ENCODE measurements around the gene COPA.

Gene COPA

DNA sequence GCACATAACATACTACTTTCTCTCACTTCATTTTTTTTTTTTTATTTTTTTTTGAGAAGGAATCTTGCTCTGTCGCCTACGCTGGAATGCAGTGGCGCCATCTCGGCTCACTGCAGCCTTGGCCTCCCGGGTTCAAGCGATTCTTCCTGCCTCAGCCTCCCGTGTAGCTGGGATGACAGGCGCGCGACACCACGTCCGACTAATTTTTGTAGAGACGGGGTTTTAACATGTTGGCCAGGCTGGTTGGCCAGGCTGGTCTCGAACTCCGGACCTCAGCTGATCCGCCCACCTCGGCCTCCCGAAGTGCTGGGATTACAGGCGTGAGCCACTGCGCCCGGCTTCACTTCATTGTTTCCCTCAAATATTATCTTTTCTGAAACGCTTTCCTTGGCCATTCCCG, 57.5 kb downstream of the COPA start:
- no peak overlapping the region for H3K4me3 ChIP-seq (ENCODE audit: low read length)
- no peak for TF ChIP-seq ZNF274 (IDR thresholded peaks at IDR 0.05; ENCODE audit: low read depth, low read length)

DNA sequence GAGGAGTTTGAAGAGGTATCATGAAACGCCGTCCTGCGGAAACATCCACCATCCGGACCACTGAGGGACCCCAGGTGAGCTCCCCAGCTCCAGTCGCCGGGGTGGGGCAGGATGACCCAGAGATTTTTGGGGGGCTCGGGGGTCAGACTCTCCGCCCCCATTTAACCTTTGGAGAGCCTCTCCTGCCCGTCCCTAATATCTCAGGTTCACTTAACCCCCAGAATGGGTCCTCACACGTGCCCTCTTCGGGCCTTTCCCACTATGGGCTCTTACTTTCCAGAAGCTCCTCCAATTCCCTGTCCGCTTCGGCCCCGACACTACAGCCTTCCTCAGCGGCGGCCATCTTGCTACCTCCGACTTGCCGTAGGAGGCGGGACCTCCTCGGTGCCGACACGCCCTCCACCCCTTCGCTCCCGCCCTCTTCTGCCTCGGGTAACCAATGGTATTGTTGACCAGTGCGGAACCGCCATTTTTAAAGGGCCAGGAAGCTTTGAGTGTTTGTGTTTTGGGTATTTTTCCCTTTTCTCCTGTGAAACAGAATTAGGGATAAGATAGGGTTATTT, 58.2 kb downstream of the COPA start, which contains the start of gene PEX19:
Gene PEX19 (minus strand): TSS at position 352 of the 563 bp plus-strand sequence. CDS start 9 bp downstream, at position 343.
- TF ChIP-seq ZNF274 (IDR thresholded peaks at IDR 0.05; ENCODE audit: low read depth, low read length) = no peak
- H3K4me3 ChIP-seq (ENCODE audit: low read length) = peak within 1 kb of the TSS; percentile 85

DNA sequence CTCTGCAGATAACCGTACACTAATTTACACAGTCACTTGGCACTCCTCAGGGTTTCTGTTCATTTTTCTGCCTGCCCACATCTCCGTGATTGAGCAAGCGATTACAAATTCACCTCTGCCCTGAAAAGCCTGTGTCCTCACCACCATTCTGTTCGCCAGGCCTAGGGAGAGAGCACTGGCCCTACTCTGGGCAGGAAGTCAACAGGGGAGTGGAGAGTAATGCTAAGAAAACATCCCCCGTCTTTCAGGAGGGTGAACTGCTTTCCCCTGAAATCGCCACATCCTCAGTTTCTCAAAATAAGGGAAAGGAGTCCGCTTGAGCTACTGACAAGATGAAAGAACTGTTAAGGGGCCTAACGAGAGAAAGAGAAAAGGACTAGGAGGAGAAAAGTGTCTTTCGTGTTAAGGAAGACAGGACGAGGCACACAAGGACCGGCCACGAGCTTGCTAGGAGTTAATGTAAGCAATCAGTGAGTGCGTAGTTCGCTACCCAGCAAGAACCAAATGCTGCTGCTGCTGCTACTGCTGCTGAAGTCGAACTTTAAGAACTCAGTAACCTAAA, 58.7 kb downstream of the COPA start:
- TF ChIP-seq ZNF274 (IDR thresholded peaks at IDR 0.05; ENCODE audit: low read depth, low read length) = no peak
- H3K4me3 ChIP-seq (ENCODE audit: low read length) = peak overlapping the region; percentile 85

DNA sequence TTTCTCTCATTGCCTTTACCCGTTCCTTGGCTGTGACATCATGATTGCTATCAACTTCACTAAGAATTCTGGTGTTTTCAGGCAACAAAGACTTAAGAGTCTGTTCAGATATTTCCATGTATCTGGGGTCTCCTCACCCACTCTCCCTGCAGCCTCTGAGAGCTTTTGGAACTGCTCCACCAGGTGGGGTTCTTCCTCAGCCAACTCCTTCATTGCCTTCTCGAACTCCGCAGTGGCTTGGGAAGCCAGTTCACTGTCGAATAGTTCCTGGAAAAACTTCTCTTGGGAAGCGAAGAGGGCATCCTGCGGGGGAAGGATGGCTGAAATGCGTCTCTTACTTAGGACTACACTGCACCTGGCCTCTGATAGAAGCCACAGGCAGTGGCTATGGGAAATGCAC, 60.2 kb downstream of the COPA start:
- no peak for TF ChIP-seq ZNF274 (IDR thresholded peaks at IDR 0.05; ENCODE audit: low read depth, low read length)
- H3K4me3 ChIP-seq (ENCODE audit: low read length) = no peak overlapping the region

DNA sequence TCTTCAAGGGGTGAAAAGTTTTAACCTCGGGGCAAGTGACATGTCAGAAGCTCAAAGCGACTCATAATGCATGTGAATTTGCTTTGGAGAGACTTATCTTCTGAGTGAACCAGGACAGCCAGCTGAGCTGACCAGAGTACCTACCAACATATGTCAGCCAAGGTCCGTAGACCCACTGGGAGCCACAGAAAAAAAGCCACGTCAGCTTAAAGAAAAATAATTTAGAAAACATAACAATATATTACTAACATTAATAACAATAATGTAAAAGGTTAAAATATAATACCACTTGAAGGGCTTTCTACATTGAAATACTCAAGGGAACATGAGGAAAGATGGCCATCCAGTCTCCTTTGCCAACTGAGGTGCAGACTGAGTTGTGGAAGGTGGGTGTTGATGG, 65.1 kb downstream of the COPA start:
- no peak overlapping the region for H3K4me3 ChIP-seq (ENCODE audit: low read length)
- TF ChIP-seq ZNF274 (IDR thresholded peaks at IDR 0.05; ENCODE audit: low read depth, low read length) = no peak

DNA sequence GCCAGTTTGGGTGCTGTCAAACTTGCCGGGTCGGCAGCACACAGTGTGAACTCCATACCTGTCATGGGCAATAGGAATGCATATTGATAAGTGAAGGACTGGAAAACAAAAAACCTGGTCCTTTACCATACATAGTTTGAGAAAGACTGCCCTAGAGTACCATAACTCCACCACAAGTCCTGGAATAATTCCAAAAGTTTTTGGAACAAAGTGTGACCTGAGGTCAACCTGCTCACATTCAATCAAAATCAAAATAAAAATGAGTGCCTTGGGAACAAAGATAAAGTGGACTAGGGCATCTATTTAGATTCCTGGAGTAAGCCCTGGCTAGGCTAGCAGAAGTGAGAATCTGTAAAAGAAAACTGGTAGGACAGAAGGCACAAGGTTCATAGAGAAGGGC, 65.7 kb downstream of the COPA start:
- no peak for TF ChIP-seq ZNF274 (IDR thresholded peaks at IDR 0.05; ENCODE audit: low read depth, low read length)

DNA sequence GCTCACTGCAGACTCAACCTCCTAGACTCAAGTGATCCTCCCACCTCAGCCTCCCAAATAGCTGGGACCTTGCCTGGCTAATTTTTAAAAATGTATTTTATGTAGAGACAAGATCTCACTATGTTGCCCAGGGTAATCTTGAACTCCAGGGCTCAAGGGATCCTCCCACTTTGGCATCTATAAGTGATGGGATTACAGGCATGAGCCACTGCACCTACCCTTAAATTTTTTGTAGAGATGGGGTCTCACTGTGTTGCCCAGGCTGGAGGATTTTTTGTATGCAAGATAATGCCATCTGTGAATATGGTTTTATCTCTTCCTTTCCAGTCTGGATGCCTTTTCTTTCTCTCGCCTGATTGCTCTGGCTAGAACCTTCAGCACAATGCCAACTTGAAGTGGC, 72.0 kb downstream of the COPA start:
- TF ChIP-seq ZNF274 (IDR thresholded peaks at IDR 0.05; ENCODE audit: low read depth, low read length) = no peak
- no peak overlapping the region for H3K4me3 ChIP-seq (ENCODE audit: low read length)

More for the DNA sequence above, 65.7 kb downstream of the COPA start:
- no peak overlapping the region for H3K4me3 ChIP-seq (ENCODE audit: low read length)

DNA sequence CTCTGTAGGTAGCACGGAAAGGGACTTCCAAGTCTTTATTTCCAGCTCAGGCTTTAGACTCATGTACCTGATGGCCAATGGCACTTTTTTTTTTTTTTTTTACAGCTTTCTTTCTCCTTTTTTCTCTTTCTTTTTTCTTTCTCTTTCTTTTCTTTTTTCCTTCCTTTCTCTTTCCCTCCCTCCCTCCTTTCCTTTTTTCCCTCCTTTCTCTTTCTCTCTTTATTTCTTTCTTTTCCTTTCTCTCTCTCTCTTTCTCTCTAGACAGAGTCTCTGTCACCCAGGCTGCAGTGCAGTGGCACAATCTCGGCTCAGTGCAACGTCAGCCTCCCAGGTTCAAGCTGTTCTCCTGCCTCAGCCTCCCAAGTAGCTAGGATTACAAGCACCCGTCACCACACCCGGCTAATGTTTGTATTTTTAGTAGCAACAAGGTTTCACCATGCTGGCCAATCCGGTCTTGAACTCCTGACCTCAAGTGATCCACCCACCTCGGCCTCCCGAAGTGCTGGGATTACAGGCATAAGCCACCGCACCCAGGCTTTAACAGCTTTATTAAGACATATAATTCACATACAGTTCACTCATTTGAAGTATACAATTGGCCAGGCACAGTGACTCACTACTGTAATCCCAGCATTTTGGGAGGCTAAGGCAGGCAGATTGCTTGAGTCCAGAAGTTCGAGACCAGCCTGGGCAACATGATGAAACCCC, 75.6 kb downstream of the COPA start:
- no peak for TF ChIP-seq ZNF274 (IDR thresholded peaks at IDR 0.05; ENCODE audit: low read depth, low read length)
- no peak overlapping the region for H3K4me3 ChIP-seq (ENCODE audit: low read length)

DNA sequence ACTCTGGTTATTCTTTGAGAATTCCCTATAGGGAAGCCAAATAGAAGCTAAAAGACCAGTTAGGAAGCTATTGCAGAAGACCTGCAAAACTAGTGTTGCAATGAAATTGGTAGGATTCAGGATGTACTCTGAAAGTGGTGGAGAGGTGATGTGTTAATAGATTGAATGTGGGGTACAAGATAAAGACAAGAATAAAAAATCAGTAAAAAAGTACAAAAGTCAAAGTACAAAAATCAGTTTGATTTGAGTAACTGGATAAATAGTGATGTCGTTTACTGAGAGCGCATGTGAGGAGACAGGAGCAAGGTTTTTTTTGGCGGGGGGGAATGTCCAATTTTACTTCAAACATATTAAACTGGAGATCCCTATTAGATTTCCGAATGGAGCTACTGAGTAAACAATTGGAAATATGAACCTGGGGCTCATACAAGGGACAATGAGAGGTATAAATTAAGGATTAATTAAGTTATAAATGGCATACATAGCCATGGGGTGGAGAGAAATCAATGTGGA, 78.2 kb downstream of the COPA start:
- H3K4me3 ChIP-seq (ENCODE audit: low read length) = no peak overlapping the region
- no peak for TF ChIP-seq ZNF274 (IDR thresholded peaks at IDR 0.05; ENCODE audit: low read depth, low read length)

DNA sequence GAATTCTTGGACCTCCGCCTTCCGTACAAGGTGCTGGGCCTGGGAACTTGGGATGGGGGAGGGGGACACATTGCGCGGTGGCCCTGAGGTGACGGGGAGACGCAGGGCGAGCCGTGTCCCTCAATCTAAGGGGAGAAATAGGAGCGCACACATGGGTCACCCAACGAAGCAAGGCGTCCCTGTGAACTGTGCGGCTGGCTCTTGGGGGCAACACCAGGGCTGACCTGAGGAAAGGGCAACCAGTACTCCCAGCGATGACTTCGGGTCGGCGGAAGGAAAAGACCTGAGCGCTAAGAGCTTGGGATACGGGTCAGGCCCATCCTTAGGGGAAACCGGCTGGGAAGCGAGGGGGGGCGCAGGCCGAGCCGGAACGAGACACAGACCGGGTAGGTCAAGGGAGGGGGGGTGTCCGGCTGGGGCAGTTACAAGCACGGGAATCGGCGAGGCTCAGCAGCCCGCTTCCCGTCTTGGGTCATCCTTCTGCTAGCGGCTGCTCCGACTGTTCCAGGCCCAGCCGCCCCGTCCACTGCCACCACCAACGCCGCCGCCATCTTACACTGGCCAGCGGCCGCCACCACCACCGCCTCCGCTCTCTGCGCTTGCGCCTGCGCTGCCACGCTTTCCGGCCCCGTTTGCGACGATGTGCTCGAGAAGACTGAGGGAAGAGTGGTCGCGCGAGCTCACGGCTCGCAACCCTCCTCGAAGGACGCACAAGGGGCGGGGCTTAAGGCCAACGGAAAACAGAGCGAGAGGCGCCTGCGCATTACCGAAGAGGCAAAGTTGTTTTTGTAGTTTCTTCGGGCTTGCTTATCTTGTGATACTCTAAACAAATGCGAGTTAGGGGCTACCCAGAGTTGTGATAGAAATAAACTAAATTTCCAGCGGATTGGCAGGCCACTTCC, 80.9 kb downstream of the COPA start, which contains the start of gene DCAF8:
Gene DCAF8 (minus strand): TSS at position 657 of the 902 bp plus-strand sequence. CDS start 18,541 bp downstream, outside the sequence.
- TF ChIP-seq ZNF274 (IDR thresholded peaks at IDR 0.05; ENCODE audit: low read depth, low read length) = no peak
- peak within 1 kb of the TSS; percentile 95 for H3K4me3 ChIP-seq (ENCODE audit: low read length)

DNA sequence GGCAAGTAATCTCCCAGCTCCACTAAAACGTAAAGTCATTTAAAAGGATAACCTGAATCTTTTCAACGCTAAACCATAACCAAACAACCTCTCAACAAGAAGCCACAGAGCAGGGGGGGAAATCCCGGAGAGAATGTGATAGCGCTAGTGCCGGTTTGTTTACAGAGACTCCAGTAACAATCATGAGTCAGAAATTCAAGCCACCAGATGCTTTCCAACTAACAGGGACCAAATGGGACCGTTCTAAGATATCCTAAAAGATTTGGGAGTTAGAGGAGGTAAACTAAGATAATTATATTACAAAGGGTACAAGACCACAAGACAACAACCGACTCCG, 81.5 kb downstream of the COPA start:
- no peak for TF ChIP-seq ZNF274 (IDR thresholded peaks at IDR 0.05; ENCODE audit: low read depth, low read length)

DNA sequence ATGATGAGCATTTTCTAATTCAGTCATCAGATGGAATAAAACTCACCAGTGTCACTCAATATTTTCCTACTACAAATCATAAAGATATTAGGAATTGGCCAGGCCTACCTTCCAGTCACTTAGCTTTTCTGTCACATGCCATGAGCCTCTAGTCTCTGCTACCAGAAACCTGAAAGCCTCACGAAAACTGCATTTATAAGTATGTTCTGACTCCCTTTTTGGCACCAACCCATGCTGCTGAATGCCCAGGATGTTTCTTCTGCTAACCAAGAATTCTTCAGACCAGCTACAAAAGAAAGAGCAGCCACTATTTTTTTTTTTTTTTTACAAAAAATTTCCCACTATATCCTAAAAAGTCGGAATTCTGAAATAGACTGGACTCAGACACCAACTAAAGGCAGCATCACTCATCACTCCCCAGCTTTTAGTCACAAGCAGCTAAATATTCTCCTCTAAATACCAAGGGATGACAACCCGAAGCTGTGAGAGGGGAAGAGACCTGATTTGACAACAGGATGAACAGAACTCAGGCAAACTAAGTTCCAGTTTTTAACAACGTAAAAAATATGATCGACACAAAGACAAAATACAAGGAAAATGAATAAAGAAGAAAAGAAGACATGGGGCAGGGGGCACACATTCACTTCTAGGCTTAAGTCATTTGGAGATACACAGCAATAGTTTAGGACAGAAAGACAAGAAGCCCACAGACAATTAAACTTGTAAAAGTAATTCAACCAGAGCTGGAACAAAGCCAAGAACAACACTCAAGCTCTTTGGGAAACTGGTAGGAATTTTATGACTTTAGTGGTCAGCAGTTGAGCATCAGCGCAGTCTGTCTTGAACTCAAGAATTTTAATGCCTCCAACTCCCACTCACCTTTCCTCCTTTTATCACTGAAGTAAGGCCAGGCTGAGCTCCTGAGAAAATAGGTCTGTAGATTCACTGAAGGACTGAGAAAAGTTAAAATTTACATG, 82.4 kb downstream of the COPA start:
- no peak for TF ChIP-seq ZNF274 (IDR thresholded peaks at IDR 0.05; ENCODE audit: low read depth, low read length)
- peak overlapping the region; percentile 95 for H3K4me3 ChIP-seq (ENCODE audit: low read length)

More for the DNA sequence above, 81.5 kb downstream of the COPA start:
- H3K4me3 ChIP-seq (ENCODE audit: low read length) = peak overlapping the region; percentile 95
